Measurements from ENCODE around the gene FBXO9. TPM values are rescaled to one million over a fixed set of nuclear protein-coding genes. Genes with fewer than 3 reads are reported as not detected.

The FBXO9 gene
- total and polyA plus RNA-seq, 2 of the 8 experiments (the other 6 are each of a cell fraction or from before 2014, with no cell fraction given), result 41.3 to 50.9 TPM

DNA sequence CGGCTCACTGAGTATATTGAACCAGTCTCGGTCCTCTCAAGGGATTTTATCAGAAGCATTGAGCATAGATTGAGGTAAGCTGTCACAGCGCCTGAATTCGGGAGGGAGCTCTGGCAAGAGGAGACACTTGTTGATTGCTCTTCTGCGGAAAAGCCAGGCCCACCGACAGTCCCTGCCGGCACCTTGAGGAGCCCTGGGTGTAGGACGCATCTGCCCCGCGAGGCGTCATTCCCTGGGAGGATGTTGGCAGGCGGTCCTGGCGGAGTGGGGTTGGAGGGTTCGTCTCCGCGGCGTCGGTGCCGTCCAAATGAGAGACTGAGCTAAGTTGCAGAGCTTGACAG is 843 bp downstream of the FBXO9 start:
- Histone ChIP-seq H3K4me3 (ENCODE audit: extremely low read depth in 1 of 4, insufficient read depth in 2 of 4, low read depth in 3 of 4, low read length in 4 of 4) (peak overlapping the region; percentile 65 to 92 (median 75)), H3K4me1 (replicated peaks in 1 of 4; ENCODE audit: control insufficient read depth in 3 of 4, insufficient read depth in 4 of 4, low read length in 3 of 4) (peaks cover 0 to 3% (median 0%) of the 10 kb centered on the region in 4 experiments; a peak in 1 of 7 replicates), H3K4ac (replicated peaks; ENCODE audit: insufficient read length, low read depth, low read length) (no peak overlapping the region), H3K27me3 (replicated peaks in 1 of 4; ENCODE audit: control insufficient read depth in 3 of 4, extremely low read depth in 1 of 4, insufficient read depth in 3 of 4, low read length in 3 of 4) (no peaks in the 10 kb centered on the region), H3K4me2 (ENCODE audit: insufficient read depth in 1 of 2, low read depth in 2 of 2, low read length in 2 of 2) (peak overlapping the region; percentile 91 to 96), H3K14ac (ENCODE audit: insufficient read length) (no peak overlapping the region), H4K5ac (ENCODE audit: insufficient read length, low read depth, low read length) (no peak overlapping the region), H3K79me2 (ENCODE audit: control insufficient read depth in 1 of 2, insufficient read depth in 2 of 2, low read length in 2 of 2) (no peaks in the 10 kb centered on the region), H3K27ac (ENCODE audit: low read depth, low read length) (no peak overlapping the region), H2BK20ac (ENCODE audit: low read length) (no peak overlapping the region), H2BK120ac (replicated peaks; ENCODE audit: low read depth, low read length) (no peak overlapping the region), H3K23me2 (ENCODE audit: low read depth, low read length) (peaks cover 4% of the 10 kb centered on the region; the same call in 1 of the 2 replicates), H3K9ac (replicated peaks in 1 of 4; ENCODE audit: extremely low read depth in 1 of 4, low read depth in 3 of 4, low read length in 3 of 4) (peak overlapping the region in 2 of 4 experiments; percentile 21 to 69; a peak in 2 of 7 replicates), H2AFZ (ENCODE audit: low read length) (no peak overlapping the region), H3K36me3 (ENCODE audit: control insufficient read depth in 2 of 4, insufficient read depth in 4 of 4, low read length in 3 of 4) (no peaks in the 10 kb centered on the region; a peak in 1 of 8 replicates), H2BK12ac (ENCODE audit: low read depth, low read length) (no peak overlapping the region), H2BK5ac (ENCODE audit: low read depth, low read length) (no peak overlapping the region), H3K79me1 (ENCODE audit: low read depth, low read length) (no peaks in the 10 kb centered on the region), H3K56ac (replicated peaks; ENCODE audit: insufficient read length, low read depth, low read length) (no peak overlapping the region), H2AK5ac (ENCODE audit: low read depth, low read length) (no peak overlapping the region), H3K18ac (ENCODE audit: extremely low read depth, low read length) (0 out of 2 replicates have a peak overlapping the region, but pooled peaks have one; percentile 33), H2BK15ac (ENCODE audit: low read length) (no peak overlapping the region), H3K9me3 (ENCODE audit: insufficient read depth in 2 of 2, low read depth in 1 of 2, low read length in 1 of 2) (no peaks in the 10 kb centered on the region), H4K91ac (replicated peaks; ENCODE audit: insufficient read length, low read length) (no peak overlapping the region), H4K20me1 (replicated peaks in 1 of 2; ENCODE audit: control insufficient read depth in 1 of 2, insufficient read depth in 2 of 2, low read length in 2 of 2) (peaks cover 2 to 3% of the 10 kb centered on the region in 2 experiments), H3K23ac (ENCODE audit: insufficient read length) (no peak overlapping the region), H4K8ac (ENCODE audit: extremely low read depth, insufficient read depth, low read length) (no peak overlapping the region; the same call in 1 of the 2 replicates)
- DNase-seq (ENCODE audit: low read depth in 1 of 2, low spot score in 2 of 2) (no peak), FAIRE-seq (no peak)
- TF ChIP-seq ZNF274 (IDR thresholded peaks at IDR 0.05; ENCODE audit: borderline replicate concordance, extremely low read depth, low read length), result no peak
- TF ChIP-seq MAFK (IDR thresholded peaks at IDR 0.05; ENCODE audit: low read depth, low read length), result no peak
- no peak for TF ChIP-seq RXRA (IDR thresholded peaks at IDR 0.05; ENCODE audit: insufficient read depth, low read depth, low read length)
- TF ChIP-seq, protein P1, sequence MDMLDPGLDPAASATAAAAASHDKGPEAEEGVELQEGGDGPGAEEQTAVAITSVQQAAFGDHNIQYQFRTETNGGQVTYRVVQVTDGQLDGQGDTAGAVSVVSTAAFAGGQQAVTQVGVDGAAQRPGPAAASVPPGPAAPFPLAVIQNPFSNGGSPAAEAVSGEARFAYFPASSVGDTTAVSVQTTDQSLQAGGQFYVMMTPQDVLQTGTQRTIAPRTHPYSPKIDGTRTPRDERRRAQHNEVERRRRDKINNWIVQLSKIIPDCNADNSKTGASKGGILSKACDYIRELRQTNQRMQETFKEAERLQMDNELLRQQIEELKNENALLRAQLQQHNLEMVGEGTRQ (IDR thresholded peaks at IDR 0.05; ENCODE audit: low read length), result no peak
- no peak for TF ChIP-seq POLR2AphosphoS5 (IDR thresholded peaks at IDR 0.05; ENCODE audit: low read depth, low read length)
- POLR2A ChIA-PET (ENCODE audit: partially characterized antibody), result interaction anchor here (1.0 to 1.5 kb wide), 4 partner anchors 18 to 90 kb away, joined by 3 to 7 read pairs (median 3); partner anchors contain the start of gene GSTA4
- 13% methylated on average over 17 of the region's 19 CpGs; no CpG with 5 or more reads in 1 of the 2 experiments for WGBS, 2 experiments (ENCODE audit: extremely low coverage in 1 of 2, insufficient coverage in 1 of 2, insufficient read length in 1 of 2, insufficient replicate concordance in 2 of 2, low coverage in 1 of 2, low lambda C conversion rate in 2 of 2, missing lambda C conversion rate in 1 of 2)
- CTCF ChIA-PET (ENCODE audit: partially characterized antibody), result interaction anchor here (0.6 to 2.0 kb wide), 6 partner anchors 11 to 371 kb away, joined by 3 to 6 read pairs (median 3); partner anchors contain the start of gene GSTA4
